Measurements from ENCODE around the gene AKNA. TPM values are rescaled to one million over a fixed set of nuclear protein-coding genes. Genes with fewer than 3 reads are reported as not detected.

AKNA gene
- total RNA-seq, 1 experiment from 2014 or later, result 20.6 TPM

- no peaks in the 10 kb centered on the region for H3K36me3 ChIP-seq (ENCODE audit: control insufficient read depth in 1 of 2, insufficient read depth in 2 of 2, low read length in 2 of 2)
- no peaks in the 10 kb centered on the region for H3K79me2 ChIP-seq (ENCODE audit: insufficient read depth, low read length)
- H3K4me2 ChIP-seq (ENCODE audit: low read length), result no peak overlapping the region
- CTCF ChIA-PET, result no interaction called here
- TF ChIP-seq ZFX (IDR thresholded peaks at IDR 0.05) (no peak), FOSL1 (IDR thresholded peaks at IDR 0.05; ENCODE audit: low read depth) (no peak), ZBTB33 (IDR thresholded peaks at IDR 0.05; ENCODE audit: extremely low read depth, insufficient replicate concordance, low read length) (no peak), EGR1 (IDR thresholded peaks at IDR 0.05; ENCODE audit: low read depth) (no peak), POLR2A (IDR thresholded peaks at IDR 0.05; ENCODE audit: borderline replicate concordance, extremely low read depth, insufficient read depth, insufficient read length) (no peak), ELF1 (IDR thresholded peaks at IDR 0.05; ENCODE audit: borderline replicate concordance, low read depth) (no peak), SP1 (IDR thresholded peaks at IDR 0.05; ENCODE audit: low read depth) (no peak), CBX3 (IDR thresholded peaks at IDR 0.05; ENCODE audit: low read depth) (no peak), TCF7L2 (IDR thresholded peaks at IDR 0.05; ENCODE audit: borderline replicate concordance, extremely low read depth, insufficient read depth, insufficient read length) (no peak), SIN3A (IDR thresholded peaks at IDR 0.05; ENCODE audit: low read depth) (no peak), CTCF (IDR thresholded peaks at IDR 0.05 in 2 of 3, conservative IDR thresholded peaks at IDR 0.05 in 1 of 3; ENCODE audit: borderline replicate concordance in 1 of 3, insufficient read depth in 1 of 3, low read depth in 2 of 3, low read length in 2 of 3) (no peak), REST (IDR thresholded peaks at IDR 0.05; ENCODE audit: low read depth) (no peak), JUND (IDR thresholded peaks at IDR 0.05) (no peak), ZNF274 (IDR thresholded peaks at IDR 0.05; ENCODE audit: low read depth, low read length) (no peak), SRF (IDR thresholded peaks at IDR 0.05; ENCODE audit: low read depth) (no peak)
- POLR2A ChIA-PET, result no interaction called here
- DNase-seq (ENCODE audit: low read depth, low spot score) (no peak), ATAC-seq (no peak)
- H3K9me3 ChIP-seq (ENCODE audit: control insufficient read depth in 1 of 2, insufficient read depth in 1 of 2, low read depth in 1 of 2, low read length in 2 of 2), result no peaks in the 10 kb centered on the region
- RAD21 ChIA-PET (ENCODE audit: low non-redundant PET in 1 of 2, low total read pairs in 2 of 2, uncharacterized antibody in 2 of 2, unreplicated experiment in 2 of 2), result no interaction called here
- no peak overlapping the region for H3K9ac ChIP-seq (ENCODE audit: low read length)
- H4K20me1 ChIP-seq (ENCODE audit: insufficient read depth), result no peaks in the 10 kb centered on the region
- H3K27ac ChIP-seq (ENCODE audit: low read depth, low read length), result no peak overlapping the region
- H3K4me3 ChIP-seq (replicated peaks in 1 of 2; ENCODE audit: low read depth in 1 of 2, low read length in 2 of 2), result no peak overlapping the region
- H3K4me1 ChIP-seq (ENCODE audit: control insufficient read depth in 1 of 2, insufficient read depth in 2 of 2, low read length in 2 of 2), result no peaks in the 10 kb centered on the region
- no peaks in the 10 kb centered on the region for H3K27me3 ChIP-seq (ENCODE audit: insufficient read depth, low read length)
- BruUV-seq (replicated peaks), result no TSS peak
- intact Hi-C loops (cut with micrococcal nuclease), result no loop called here
- no peak overlapping the region for H2AFZ ChIP-seq (ENCODE audit: low read depth, low read length, poor library complexity, severe bottlenecking)
- no peaks in the 10 kb centered on the region for H3K9me2 ChIP-seq (ENCODE audit: insufficient read depth)
Measured at GRCh38 chr9:114416290-114416689, 28.5 kb upstream of the AKNA start.
